GM12801 (cell line): ENCODE data around the gene TJP3.

Experiments
- CTCF ChIP-seq: IDR thresholded peaks from one replicate; pipeline ENCODE4 v1.5.1; 2011; ENCODE audit warnings: control low read depth; ENCODE audit not compliant: insufficient read length; ENCODE audit errors: extremely low read depth

TJP3 gene

GRCh38 chr19:3775831-3776230 lies 67.6 kb downstream of the TJP3 start:
- no peak for TF ChIP-seq CTCF

DNA sequence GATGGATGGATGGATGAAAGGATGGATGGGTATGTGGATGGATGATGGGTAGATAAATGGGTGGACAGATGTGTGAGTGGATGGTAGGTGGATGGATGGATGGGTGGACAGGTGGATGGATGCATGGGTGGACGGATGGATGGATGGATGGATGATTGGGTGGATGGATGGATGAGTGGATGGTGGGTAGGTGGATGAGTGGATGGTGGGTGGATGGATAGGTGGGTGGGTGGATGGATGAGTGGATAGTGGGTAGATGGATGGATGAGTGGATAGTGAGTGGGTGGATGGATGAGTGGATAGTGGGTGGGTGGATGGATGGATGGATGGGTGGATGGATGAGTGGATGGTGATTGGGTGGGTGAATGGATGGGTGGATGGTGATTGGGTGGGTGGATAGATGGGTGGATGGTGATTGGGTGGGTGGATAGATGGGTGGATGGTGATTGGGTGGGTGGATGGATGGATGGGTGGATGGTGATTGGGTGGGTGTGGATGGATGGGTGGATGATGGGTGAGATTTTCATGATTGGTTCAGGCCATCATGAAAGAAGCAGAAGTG lies 68.4 kb downstream of the TJP3 start:
- TF ChIP-seq CTCF, result no peak

DNA sequence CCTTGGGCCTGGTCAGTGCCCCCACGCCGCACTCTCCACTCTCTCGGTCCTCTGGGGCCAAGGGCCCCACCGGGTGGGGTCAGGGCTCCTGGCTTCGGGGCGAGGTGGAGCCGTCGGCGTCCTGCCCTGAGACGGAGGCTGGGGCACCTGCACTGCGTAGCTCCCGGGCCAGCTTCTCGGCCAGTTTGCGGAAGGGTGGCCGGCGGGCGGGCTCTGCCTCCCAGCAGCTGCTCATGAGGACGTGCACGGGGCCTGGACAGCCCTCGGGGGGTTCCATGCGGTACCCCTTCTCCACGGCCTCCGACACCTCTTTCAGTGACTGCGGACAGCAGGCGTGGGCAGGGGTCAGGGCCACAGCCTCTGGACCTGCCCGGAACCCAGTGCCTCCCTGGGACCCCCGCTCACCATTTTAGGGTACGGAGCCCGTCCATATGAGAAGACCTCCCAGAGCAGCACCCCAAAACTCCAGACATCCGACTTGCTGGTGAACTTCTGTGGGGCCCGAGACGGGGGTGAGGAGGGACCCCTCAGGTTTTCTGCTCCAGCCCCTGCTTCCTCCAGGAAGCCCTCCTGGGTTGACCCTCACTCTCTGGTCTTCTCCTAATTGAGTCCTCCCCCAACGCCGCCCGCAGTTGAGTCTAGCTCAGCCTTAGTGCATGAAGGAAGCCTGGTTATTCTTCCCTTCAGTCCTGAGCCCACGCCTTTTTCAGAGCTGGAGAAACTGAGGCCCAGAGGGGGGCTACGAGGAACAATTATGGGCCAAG lies 70.1 kb downstream of the TJP3 start:
- TF ChIP-seq CTCF, result no peak

DNA sequence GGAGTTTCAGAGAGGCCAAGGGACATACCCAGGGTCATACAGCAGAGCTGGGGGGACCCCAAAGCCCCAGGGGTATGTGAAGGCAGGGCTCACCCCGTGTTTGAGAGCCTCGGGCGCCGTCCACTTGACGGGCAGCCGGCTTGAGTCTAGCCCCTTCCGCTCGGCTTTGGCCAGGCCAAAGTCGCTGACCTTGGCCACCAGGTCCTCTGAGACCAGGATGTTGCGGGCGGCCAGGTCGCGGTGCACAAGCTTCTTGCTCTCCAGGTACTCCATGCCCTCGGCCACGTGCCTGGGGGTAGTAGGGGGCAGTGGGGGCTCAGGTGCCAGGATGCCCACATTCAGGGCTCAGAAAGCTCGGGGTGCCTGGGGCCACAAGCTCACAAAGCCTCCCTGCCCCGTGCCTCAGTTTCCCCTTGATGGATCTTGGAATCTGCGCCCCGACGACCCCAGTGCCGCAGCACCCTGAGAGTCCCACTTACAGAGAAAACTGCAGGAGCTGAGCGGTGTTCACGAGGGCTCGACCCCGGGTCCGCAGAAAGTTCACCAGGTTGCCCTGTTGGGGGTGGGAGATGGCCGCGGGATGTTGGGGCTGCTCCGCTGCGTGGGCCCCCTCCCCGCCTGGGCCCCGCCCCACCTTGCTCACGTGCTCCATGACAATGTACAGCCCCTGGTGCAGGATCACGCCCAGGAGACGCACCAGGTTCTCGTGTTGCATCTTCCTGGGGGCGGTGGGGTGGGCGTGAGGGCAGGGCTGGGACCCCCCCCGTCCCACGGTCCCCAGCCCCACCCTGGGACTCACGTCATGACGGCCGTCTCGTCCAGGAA lies 70.9 kb downstream of the TJP3 start:
- TF ChIP-seq CTCF, result no peak

GRCh38 chr19:3780786-3781304 lies 72.7 kb downstream of the TJP3 start:
- TF ChIP-seq CTCF, result no peak

GRCh38 chr19:3781603-3782002 lies 73.4 kb downstream of the TJP3 start:
- no peak for TF ChIP-seq CTCF

DNA sequence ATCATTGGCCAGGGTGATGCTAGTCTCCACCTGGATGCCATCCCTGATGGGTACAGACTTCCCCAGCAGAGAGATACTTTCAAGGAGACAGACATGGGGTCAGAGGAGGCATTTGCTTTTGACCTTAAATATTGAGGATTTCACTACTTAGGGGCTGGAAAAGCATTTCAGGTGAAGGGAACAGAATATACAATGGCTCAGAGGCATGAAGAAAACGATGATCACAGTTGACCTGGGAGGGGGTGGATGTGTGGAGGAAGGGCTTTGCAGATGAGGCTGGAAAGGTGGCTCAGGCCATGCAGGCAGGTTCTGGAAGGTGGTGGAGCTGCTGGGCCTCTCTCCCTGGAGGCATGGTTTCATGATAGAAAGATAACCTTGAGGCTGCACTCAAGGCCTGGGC lies 74.1 kb downstream of the TJP3 start:
- no peak for TF ChIP-seq CTCF
